Esophagus (tissue), 2 donors: Measurements from ENCODE around the gene CCL26. TPM values are rescaled to one million over a fixed set of nuclear protein-coding genes. Genes with fewer than 3 reads are reported as not detected.
"Not testable (repeated sequence)": the region's sequence is repeated elsewhere in the genome, so short reads cannot be mapped to it uniquely, and the experiment has no call there.

Experiments
- H3K27ac ChIP-seq, 2 donors: one replicate each; pipeline ENCODE4 v1.5.1; 2013; ENCODE audit warnings: low read depth in 2 of 2, mild to moderate bottlenecking in 2 of 2, inconsistent platforms in 1 of 2, low read length in 1 of 2, moderate library complexity in 1 of 2
- H3K27me3 ChIP-seq, 2 donors: one replicate each; pipeline ENCODE4 v1.6.1; 2013; ENCODE audit warnings: low read length in 2 of 2, control low read depth in 1 of 2, mild to moderate bottlenecking in 1 of 2; ENCODE audit not compliant: insufficient read depth in 2 of 2, control insufficient read depth in 1 of 2
- H3K36me3 ChIP-seq, 2 donors: one replicate each; pipeline ENCODE4 v1.6.1; 2013; ENCODE audit warnings: low read length in 1 of 2; ENCODE audit not compliant: control insufficient read depth in 2 of 2, insufficient read depth in 2 of 2
- H3K4me1 ChIP-seq, 2 donors: one replicate each; pipeline ENCODE4 v1.6.1; 2013; ENCODE audit warnings: low read length in 1 of 2; ENCODE audit not compliant: control insufficient read depth in 2 of 2, insufficient read depth in 2 of 2
- H3K4me3 ChIP-seq, 2 donors: one replicate each; pipeline ENCODE4 v1.5.1; 2013; ENCODE audit warnings: low read length in 2 of 2, mild to moderate bottlenecking in 2 of 2, low read depth in 1 of 2, moderate library complexity in 1 of 2
- H3K9me3 ChIP-seq, 2 donors: one replicate each; pipeline ENCODE4 v1.6.1; 2013; ENCODE audit warnings: mild to moderate bottlenecking in 2 of 2, low read depth in 1 of 2, low read length in 1 of 2, moderate library complexity in 1 of 2; ENCODE audit not compliant: control insufficient read depth in 2 of 2, insufficient read depth in 1 of 2
- WGBS, 2 donors: extraction: QIAGEN DNeasy Blood & Tissue Kit; methylation state at CpG; one replicate each; pipeline ENCODE4 v1.1.7; 2013; 5-methylcytosine and 5-hydroxymethylcytosine counted together
- polyA plus RNA-seq, 2 donors: library from polyadenylated mRNA; stranded (reverse); fragments of 200-250 nt; gene quantifications; one replicate each; pipeline ENCODE4 v1.2.3, GENCODE V29; 2013
- donor health status: healthy with polysubstance abuse.
- donor health status: Bipolar disorder and iron deficiency.

CCL26 gene
- polyA plus RNA-seq, 2 donors = 0.71 to 0.73 TPM

DNA sequence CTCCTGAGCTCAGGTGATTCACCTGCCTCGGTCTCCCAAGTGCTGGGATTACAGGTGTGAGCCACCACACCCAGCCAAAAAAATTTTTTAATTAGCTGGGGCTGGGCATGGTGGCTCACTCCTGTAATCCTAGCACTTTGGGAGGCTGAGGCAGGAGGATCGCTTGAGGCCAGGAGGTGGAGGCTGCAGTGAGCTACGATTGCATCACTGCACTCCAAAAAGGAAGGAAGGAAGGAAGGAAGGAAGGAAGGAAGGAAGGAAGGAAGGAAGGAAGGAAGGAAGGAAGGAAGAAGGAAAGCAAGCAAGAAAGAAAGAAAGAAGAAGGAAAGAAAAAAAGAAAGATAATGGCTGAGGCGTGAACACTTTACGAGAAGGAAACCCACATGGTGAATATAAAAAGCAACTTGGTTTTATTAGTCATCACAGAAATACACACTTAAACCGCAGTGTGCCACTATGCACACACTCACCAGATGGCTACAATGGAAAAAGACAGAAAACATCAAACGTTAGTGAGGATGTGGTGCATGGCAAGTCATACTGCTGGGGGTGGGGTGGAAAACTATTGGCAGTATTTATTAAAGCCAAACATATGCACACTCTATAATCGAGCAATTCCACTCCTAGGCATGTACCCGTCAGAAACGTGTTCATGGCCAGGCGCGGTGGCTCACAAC, 4.4 kb upstream of the CCL26 start:
- Histone ChIP-seq H3K36me3 (no peaks in the 10 kb centered on the region), H3K9me3 (no peaks in the 10 kb centered on the region), H3K4me3 (no peak overlapping the region), H3K4me1 (no peaks in the 10 kb centered on the region), H3K27ac (no peak overlapping the region), H3K27me3 (no peaks in the 10 kb centered on the region)
- WGBS, 2 donors = 63 to 72% methylated on average over 12 of the region's 12 CpGs

DNA sequence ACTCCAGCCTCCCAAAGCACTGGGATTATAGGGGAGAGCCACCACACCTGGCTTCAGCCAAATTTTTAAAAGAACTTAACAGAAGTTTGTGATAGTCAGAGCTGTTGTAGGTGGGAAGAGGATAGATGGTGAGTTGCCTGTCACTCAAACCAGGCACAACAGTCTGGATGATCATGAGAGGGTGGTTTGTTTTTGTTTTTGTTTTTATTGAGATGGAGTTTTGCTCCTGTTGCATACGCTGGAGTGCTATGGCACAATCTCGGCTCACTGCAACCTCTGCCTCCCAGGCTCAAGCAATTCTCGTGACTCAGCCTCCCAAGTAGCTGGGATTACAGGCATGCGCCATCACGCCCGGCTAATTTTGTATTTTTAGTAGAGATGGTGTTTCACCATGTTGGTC, 1.9 kb upstream of the CCL26 start:
- not testable (repeated sequence) for H3K27ac ChIP-seq, H3K27me3 ChIP-seq, H3K4me1 ChIP-seq, H3K4me3 ChIP-seq, H3K36me3 ChIP-seq, H3K9me3 ChIP-seq
- 76 to 85% methylated on average over 6 of the region's 6 CpGs for WGBS, 2 donors

DNA sequence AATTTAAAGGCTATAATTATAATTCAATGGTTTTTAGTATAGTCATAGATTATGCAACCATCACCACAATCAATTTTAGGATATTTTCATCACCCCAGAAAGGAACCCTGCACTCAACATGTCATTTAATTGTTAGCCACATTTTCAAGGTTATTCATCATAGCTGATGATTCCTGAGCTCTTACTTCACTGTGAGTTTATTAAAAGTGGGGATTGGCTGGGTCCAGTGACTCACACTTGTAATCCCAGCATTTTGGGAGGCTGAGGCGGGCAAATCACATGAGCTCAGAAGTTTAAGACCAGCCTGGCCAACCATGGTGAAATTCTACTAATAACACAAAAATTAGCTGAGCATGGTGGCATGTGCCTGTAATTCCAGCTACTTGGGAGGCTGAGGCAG, 787 bp downstream of the CCL26 start:
- no peak overlapping the region for H3K4me3 ChIP-seq
- H3K27me3 ChIP-seq = no peaks in the 10 kb centered on the region
- no peak overlapping the region for H3K27ac ChIP-seq
- no peaks in the 10 kb centered on the region for H3K4me1 ChIP-seq
- H3K9me3 ChIP-seq = no peaks in the 10 kb centered on the region
- 73 to 74% methylated on average over 1 of the region's 1 CpG for WGBS, 2 donors
- H3K36me3 ChIP-seq = no peaks in the 10 kb centered on the region

- no peaks in the 10 kb centered on the region for H3K9me3 ChIP-seq
- H3K27me3 ChIP-seq = no peaks in the 10 kb centered on the region
- H3K27ac ChIP-seq = no peak overlapping the region
- H3K4me3 ChIP-seq = no peak overlapping the region
- no peaks in the 10 kb centered on the region for H3K36me3 ChIP-seq
- 12 to 15% methylated on average over 2 of the region's 2 CpGs for WGBS, 2 donors
- H3K4me1 ChIP-seq = no peaks in the 10 kb centered on the region
Measured at GRCh38 chr7:75762350-75762917, 9.6 kb downstream of the CCL26 start.

DNA sequence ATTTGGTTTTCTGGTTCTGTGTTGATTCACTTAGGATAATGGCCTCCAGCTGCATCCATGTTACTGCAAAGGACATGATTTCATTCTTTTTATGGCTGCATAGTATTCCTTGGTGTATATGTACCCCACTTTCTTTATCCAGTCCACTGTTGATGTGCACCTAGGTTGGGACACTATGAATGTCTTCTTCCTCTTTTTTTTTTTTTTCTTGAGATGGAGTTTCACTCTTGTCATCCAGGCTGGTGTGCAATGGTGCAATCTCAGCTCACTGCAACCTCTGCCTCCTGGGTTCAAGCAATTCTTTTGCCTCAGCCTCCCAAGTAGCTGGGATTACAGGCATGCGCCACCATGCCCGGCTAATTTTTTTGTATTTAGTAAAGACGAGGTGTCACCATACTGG, 10.2 kb downstream of the CCL26 start:
- H3K27me3 ChIP-seq, H3K27ac ChIP-seq, H3K4me3 ChIP-seq, H3K9me3 ChIP-seq, H3K4me1 ChIP-seq, H3K36me3 ChIP-seq: not testable (repeated sequence)
- 77 to 90% methylated on average over 3 of the region's 3 CpGs for WGBS, 2 donors

GRCh38 chr7:75758491-75758890, 13.5 kb downstream of the CCL26 start:
- Histone ChIP-seq H3K27me3 (no peaks in the 10 kb centered on the region), H3K4me3 (no peak overlapping the region), H3K9me3 (no peaks in the 10 kb centered on the region), H3K27ac (no peak overlapping the region), H3K36me3 (no peaks in the 10 kb centered on the region), H3K4me1 (no peaks in the 10 kb centered on the region)
- WGBS, 2 donors = 68 to 90% methylated on average over 2 of the region's 2 CpGs

GRCh38 chr7:75757860-75758259, 14.2 kb downstream of the CCL26 start:
- Histone ChIP-seq H3K27me3 (no peaks in the 10 kb centered on the region), H3K4me3 (no peak overlapping the region), H3K27ac (no peak overlapping the region), H3K4me1 (no peaks in the 10 kb centered on the region), H3K9me3 (no peaks in the 10 kb centered on the region), H3K36me3 (no peaks in the 10 kb centered on the region)
- WGBS, 2 donors = 93 to 94% methylated on average over 7 of the region's 7 CpGs

- no peaks in the 10 kb centered on the region for H3K36me3 ChIP-seq
- no peaks in the 10 kb centered on the region for H3K4me1 ChIP-seq
- no peaks in the 10 kb centered on the region for H3K9me3 ChIP-seq
- no peak overlapping the region for H3K4me3 ChIP-seq
- no peak overlapping the region for H3K27ac ChIP-seq
- no peaks in the 10 kb centered on the region for H3K27me3 ChIP-seq
- WGBS, 2 donors = 64 to 66% methylated on average over 6 of the region's 6 CpGs
Measured at GRCh38 chr7:75756991-75757676, 14.9 kb downstream of the CCL26 start.

DNA sequence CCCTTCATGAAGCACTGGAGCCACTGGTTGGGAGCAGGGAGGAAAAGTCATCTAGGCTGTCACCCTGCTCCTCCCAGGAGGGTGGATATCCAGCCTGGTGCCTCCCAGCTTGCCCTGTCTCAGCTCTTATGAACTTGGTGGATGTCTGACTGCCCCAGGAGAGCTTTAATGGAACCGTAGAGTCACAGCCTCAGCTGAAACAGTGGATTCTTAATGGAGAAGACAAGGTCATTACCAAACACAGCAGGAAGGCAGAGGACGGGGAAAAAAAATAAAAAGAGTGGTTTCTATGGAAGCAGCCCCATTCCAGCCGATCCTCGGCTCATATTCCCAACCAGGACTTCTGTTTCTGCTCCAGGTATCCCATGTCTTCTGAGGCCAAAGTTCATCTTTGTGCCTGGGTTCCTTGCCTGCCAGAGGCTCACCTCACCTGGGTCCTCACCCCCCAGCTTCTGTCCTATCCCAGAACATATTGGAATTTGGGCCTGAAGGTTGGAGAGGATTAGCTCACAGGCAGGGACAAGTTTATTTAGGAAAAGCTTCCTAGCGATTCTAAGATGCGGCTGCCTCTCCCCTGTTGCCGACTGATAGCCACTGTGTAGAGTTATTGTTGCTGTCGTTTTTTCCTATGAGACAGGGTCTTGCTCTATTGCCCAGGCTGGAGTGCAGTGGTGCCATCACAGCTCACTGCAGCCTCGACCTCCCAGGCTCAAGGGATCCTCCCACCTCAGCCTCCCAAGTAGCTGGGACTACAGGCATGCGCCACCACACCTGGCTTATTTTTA, 15.6 kb downstream of the CCL26 start:
- WGBS, 2 donors = 65 to 72% methylated on average over 10 of the region's 10 CpGs
- no peaks in the 10 kb centered on the region for H3K4me1 ChIP-seq
- H3K4me3 ChIP-seq = no peak overlapping the region
- no peak overlapping the region for H3K27ac ChIP-seq
- H3K36me3 ChIP-seq = no peaks in the 10 kb centered on the region
- H3K9me3 ChIP-seq = no peaks in the 10 kb centered on the region
- H3K27me3 ChIP-seq = no peaks in the 10 kb centered on the region
